Stomach smooth muscle (tissue), 2 donors: ENCODE data around the gene CTR9.

ENCODE experiments used
- H3K27ac ChIP-seq: one replicate; pipeline ENCODE4 v1.7.0; 2013; ENCODE audit warnings: mild to moderate bottlenecking, low read length, inconsistent platforms
- H3K27me3 ChIP-seq, 2 donors: one replicate each; pipeline ENCODE4 v1.7.0; 2013; ENCODE audit warnings: low read length in 2 of 2; ENCODE audit not compliant: insufficient read depth in 2 of 2, control insufficient read depth in 1 of 2
- H3K36me3 ChIP-seq, 2 donors: one replicate each; pipeline ENCODE4 v1.7.0; 2013; ENCODE audit warnings: low read length in 2 of 2; ENCODE audit not compliant: control insufficient read depth in 2 of 2, insufficient read depth in 2 of 2
- H3K4me1 ChIP-seq: one replicate; pipeline ENCODE4 v1.7.0; 2013; ENCODE audit warnings: low read length; ENCODE audit not compliant: control insufficient read depth, insufficient read depth
- H3K4me3 ChIP-seq, 2 donors: one replicate each; pipeline ENCODE4 v1.7.0; 2013; ENCODE audit warnings: low read length in 2 of 2
- H3K9ac ChIP-seq, 2 donors: one replicate each; pipeline ENCODE4 v1.7.0; 2013; ENCODE audit warnings: low read length in 2 of 2, mild to moderate bottlenecking in 1 of 2
- H3K9me3 ChIP-seq, 2 donors: one replicate each; pipeline ENCODE4 v1.7.0; 2013; ENCODE audit warnings: low read length in 2 of 2; ENCODE audit not compliant: control insufficient read depth in 2 of 2
- donor health status: healthy.
- donor health status: Pancreatic carcinoma.

The CTR9 gene

GRCh38 chr11:10743354-10744000, 7.6 kb upstream of the CTR9 start:
- Histone ChIP-seq H3K27me3 (no peaks in the 10 kb centered on the region), H3K4me1 (peaks cover 7% of the 10 kb centered on the region), H3K27ac (no peak overlapping the region), H3K9me3 (no peaks in the 10 kb centered on the region), H3K36me3 (no peaks in the 10 kb centered on the region), H3K9ac (no peak overlapping the region), H3K4me3 (no peak overlapping the region)

GRCh38 chr11:10744206-10744605, 6.8 kb upstream of the CTR9 start:
- Histone ChIP-seq H3K27ac (no peak overlapping the region), H3K27me3 (no peaks in the 10 kb centered on the region), H3K36me3 (no peaks in the 10 kb centered on the region), H3K9me3 (no peaks in the 10 kb centered on the region), H3K4me1 (peaks cover 7% of the 10 kb centered on the region), H3K4me3 (no peak overlapping the region), H3K9ac (no peak overlapping the region)

GRCh38 chr11:10746871-10747270, 4.2 kb upstream of the CTR9 start:
- Histone ChIP-seq H3K27me3 (no peaks in the 10 kb centered on the region), H3K4me1 (peaks cover 15% of the 10 kb centered on the region), H3K27ac (no peak overlapping the region), H3K9ac (no peak overlapping the region), H3K9me3 (no peaks in the 10 kb centered on the region), H3K4me3 (no peak overlapping the region), H3K36me3 (no peaks in the 10 kb centered on the region)

GRCh38 chr11:10747733-10748132, 3.3 kb upstream of the CTR9 start:
- no peak overlapping the region for H3K4me3 ChIP-seq
- H3K27ac ChIP-seq, result no peak overlapping the region
- no peaks in the 10 kb centered on the region for H3K27me3 ChIP-seq
- H3K9ac ChIP-seq, result no peak overlapping the region
- H3K4me1 ChIP-seq, result peaks cover 19% of the 10 kb centered on the region
- H3K36me3 ChIP-seq, result no peaks in the 10 kb centered on the region
- H3K9me3 ChIP-seq, result no peaks in the 10 kb centered on the region

- peaks cover 0 to 2% of the 10 kb centered on the region in 2 donors for H3K36me3 ChIP-seq
- H3K27me3 ChIP-seq, result no peaks in the 10 kb centered on the region
- no peak overlapping the region for H3K9ac ChIP-seq
- peaks cover 12% of the 10 kb centered on the region for H3K4me1 ChIP-seq
- no peaks in the 10 kb centered on the region for H3K9me3 ChIP-seq
- no peak overlapping the region for H3K27ac ChIP-seq
- H3K4me3 ChIP-seq, result no peak overlapping the region
Measured at GRCh38 chr11:10749476-10749875, 1.6 kb upstream of the CTR9 start.

GRCh38 chr11:10751581-10751940, 515 bp downstream of the CTR9 start:
- peaks cover 12% of the 10 kb centered on the region for H3K4me1 ChIP-seq
- H3K27ac ChIP-seq, result peak overlapping the region; percentile 89
- H3K4me3 ChIP-seq, result peak overlapping the region; percentile 97 to 99
- peak overlapping the region; percentile 89 to 97 for H3K9ac ChIP-seq
- H3K27me3 ChIP-seq, result no peaks in the 10 kb centered on the region
- H3K36me3 ChIP-seq, result peaks cover 2 to 15% of the 10 kb centered on the region in 2 donors
- no peaks in the 10 kb centered on the region for H3K9me3 ChIP-seq

GRCh38 chr11:10752061-10752460, 1.0 kb downstream of the CTR9 start:
- no peak overlapping the region for H3K27ac ChIP-seq
- peak overlapping the region; percentile 89 to 97 for H3K9ac ChIP-seq

GRCh38 chr11:10752486-10752885, 1.4 kb downstream of the CTR9 start:
- H3K9ac ChIP-seq, result no peak overlapping the region
- no peaks in the 10 kb centered on the region for H3K9me3 ChIP-seq
- peaks cover 5 to 24% of the 10 kb centered on the region in 2 donors for H3K36me3 ChIP-seq
- peaks cover 12% of the 10 kb centered on the region for H3K4me1 ChIP-seq
- H3K4me3 ChIP-seq, result peak overlapping the region; percentile 97 to 99
- no peaks in the 10 kb centered on the region for H3K27me3 ChIP-seq
- no peak overlapping the region for H3K27ac ChIP-seq

More at GRCh38 chr11:10752061-10752460, 1.0 kb downstream of the CTR9 start:
- Histone ChIP-seq H3K36me3 (peaks cover 2 to 19% of the 10 kb centered on the region in 2 donors), H3K4me3 (peak overlapping the region; percentile 97 to 99), H3K4me1 (peaks cover 12% of the 10 kb centered on the region), H3K27me3 (no peaks in the 10 kb centered on the region), H3K9me3 (no peaks in the 10 kb centered on the region)

- H3K27me3 ChIP-seq, result no peaks in the 10 kb centered on the region
- no peaks in the 10 kb centered on the region for H3K4me1 ChIP-seq
- H3K36me3 ChIP-seq, result peaks cover 30 to 64% of the 10 kb centered on the region in 2 donors
- no peaks in the 10 kb centered on the region for H3K9me3 ChIP-seq
- no peak overlapping the region for H3K4me3 ChIP-seq
- H3K9ac ChIP-seq, result no peak overlapping the region
- H3K27ac ChIP-seq, result no peak overlapping the region
Measured at GRCh38 chr11:10758957-10759356, 7.9 kb downstream of the CTR9 start.

GRCh38 chr11:10761085-10761698, 10.1 kb downstream of the CTR9 start:
- H3K27ac ChIP-seq, result no peak overlapping the region
- no peaks in the 10 kb centered on the region for H3K27me3 ChIP-seq
- no peaks in the 10 kb centered on the region for H3K4me1 ChIP-seq
- peaks cover 38 to 64% of the 10 kb centered on the region in 2 donors for H3K36me3 ChIP-seq
- H3K9ac ChIP-seq, result no peak overlapping the region
- no peaks in the 10 kb centered on the region for H3K9me3 ChIP-seq
- no peak overlapping the region for H3K4me3 ChIP-seq

- H3K9me3 ChIP-seq, result no peaks in the 10 kb centered on the region
- no peak overlapping the region for H3K27ac ChIP-seq
- H3K27me3 ChIP-seq, result no peaks in the 10 kb centered on the region
- H3K9ac ChIP-seq, result no peak overlapping the region
- H3K36me3 ChIP-seq, result peaks cover 40 to 63% of the 10 kb centered on the region in 2 donors
- H3K4me1 ChIP-seq, result no peaks in the 10 kb centered on the region
- no peak overlapping the region for H3K4me3 ChIP-seq
Measured at GRCh38 chr11:10762185-10762584, 11.1 kb downstream of the CTR9 start.
